ENCODE data around the gene DOCK9. TPM values are rescaled to one million over a fixed set of nuclear protein-coding genes. Genes with fewer than 3 reads are reported as not detected.

DOCK9 gene
- total RNA-seq, 1 experiment from 2014 or later = 30.5 TPM

DNA sequence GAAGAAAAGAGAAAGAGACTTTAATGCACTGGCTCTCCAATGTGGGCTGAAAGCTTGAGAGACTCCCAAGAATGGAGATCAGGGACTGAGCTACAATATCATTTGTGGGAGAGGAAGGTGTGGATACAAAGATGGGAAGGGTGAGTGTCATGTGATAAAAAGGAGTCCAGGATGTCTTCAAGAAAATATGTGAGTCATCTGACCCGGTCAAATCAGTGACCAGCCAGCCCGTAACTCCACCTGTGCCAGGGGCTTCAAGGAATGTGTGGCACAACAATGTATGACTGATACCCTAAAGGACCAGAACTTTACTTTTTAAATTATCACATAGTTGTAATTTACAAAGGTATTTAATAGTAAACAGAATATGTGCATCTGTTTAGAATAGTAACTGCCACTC is 97.2 kb downstream of the DOCK9 start:
- intact Hi-C loops (cut with micrococcal nuclease; ENCODE audit: unreplicated experiment) (no loop called here), in situ Hi-C loops (cut with HindIII; ENCODE audit: low pct_unique_long_range_greater_than_20kb, low sequenced_read_pairs) (no loop called here)
- Histone ChIP-seq H3K4me1 (ENCODE audit: control insufficient read depth, insufficient read depth, low read length) (no peaks in the 10 kb centered on the region), H3K27ac (ENCODE audit: low read length) (no peak overlapping the region), H3K36me3 (ENCODE audit: control insufficient read depth, insufficient read depth, low read length) (no peaks in the 10 kb centered on the region; the same call in 1 of the 2 replicates), H3K9me3 (ENCODE audit: control insufficient read depth, insufficient read depth, low read depth, low read length) (no peaks in the 10 kb centered on the region), H3K4me3 (ENCODE audit: low read depth in 2 of 2, low read length in 2 of 2) (no peak overlapping the region), H3K27me3 (ENCODE audit: control insufficient read depth, insufficient read depth, low read length) (no peaks in the 10 kb centered on the region)
- ATAC-seq (no peak), DNase-seq (ENCODE audit: low read depth, low spot score) (no peak)
- CTCF ChIA-PET = no interaction called here
- no TSS peak for BruUV-seq (replicated peaks)
- POLR2A ChIA-PET = no interaction called here
- no peak for TF ChIP-seq SIN3A (IDR thresholded peaks at IDR 0.05; ENCODE audit: borderline replicate concordance, insufficient read depth, low read depth, low read length)
- TF ChIP-seq, protein P1, sequence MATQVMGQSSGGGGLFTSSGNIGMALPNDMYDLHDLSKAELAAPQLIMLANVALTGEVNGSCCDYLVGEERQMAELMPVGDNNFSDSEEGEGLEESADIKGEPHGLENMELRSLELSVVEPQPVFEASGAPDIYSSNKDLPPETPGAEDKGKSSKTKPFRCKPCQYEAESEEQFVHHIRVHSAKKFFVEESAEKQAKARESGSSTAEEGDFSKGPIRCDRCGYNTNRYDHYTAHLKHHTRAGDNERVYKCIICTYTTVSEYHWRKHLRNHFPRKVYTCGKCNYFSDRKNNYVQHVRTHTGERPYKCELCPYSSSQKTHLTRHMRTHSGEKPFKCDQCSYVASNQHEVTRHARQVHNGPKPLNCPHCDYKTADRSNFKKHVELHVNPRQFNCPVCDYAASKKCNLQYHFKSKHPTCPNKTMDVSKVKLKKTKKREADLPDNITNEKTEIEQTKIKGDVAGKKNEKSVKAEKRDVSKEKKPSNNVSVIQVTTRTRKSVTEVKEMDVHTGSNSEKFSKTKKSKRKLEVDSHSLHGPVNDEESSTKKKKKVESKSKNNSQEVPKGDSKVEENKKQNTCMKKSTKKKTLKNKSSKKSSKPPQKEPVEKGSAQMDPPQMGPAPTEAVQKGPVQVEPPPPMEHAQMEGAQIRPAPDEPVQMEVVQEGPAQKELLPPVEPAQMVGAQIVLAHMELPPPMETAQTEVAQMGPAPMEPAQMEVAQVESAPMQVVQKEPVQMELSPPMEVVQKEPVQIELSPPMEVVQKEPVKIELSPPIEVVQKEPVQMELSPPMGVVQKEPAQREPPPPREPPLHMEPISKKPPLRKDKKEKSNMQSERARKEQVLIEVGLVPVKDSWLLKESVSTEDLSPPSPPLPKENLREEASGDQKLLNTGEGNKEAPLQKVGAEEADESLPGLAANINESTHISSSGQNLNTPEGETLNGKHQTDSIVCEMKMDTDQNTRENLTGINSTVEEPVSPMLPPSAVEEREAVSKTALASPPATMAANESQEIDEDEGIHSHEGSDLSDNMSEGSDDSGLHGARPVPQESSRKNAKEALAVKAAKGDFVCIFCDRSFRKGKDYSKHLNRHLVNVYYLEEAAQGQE (IDR thresholded peaks at IDR 0.05; ENCODE audit: insufficient read depth in 1 of 2, low read depth in 2 of 2, low read length in 1 of 2) = no peak
- TF ChIP-seq, protein P2, sequence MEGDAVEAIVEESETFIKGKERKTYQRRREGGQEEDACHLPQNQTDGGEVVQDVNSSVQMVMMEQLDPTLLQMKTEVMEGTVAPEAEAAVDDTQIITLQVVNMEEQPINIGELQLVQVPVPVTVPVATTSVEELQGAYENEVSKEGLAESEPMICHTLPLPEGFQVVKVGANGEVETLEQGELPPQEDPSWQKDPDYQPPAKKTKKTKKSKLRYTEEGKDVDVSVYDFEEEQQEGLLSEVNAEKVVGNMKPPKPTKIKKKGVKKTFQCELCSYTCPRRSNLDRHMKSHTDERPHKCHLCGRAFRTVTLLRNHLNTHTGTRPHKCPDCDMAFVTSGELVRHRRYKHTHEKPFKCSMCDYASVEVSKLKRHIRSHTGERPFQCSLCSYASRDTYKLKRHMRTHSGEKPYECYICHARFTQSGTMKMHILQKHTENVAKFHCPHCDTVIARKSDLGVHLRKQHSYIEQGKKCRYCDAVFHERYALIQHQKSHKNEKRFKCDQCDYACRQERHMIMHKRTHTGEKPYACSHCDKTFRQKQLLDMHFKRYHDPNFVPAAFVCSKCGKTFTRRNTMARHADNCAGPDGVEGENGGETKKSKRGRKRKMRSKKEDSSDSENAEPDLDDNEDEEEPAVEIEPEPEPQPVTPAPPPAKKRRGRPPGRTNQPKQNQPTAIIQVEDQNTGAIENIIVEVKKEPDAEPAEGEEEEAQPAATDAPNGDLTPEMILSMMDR (IDR thresholded peaks at IDR 0.05) = no peak
- TF ChIP-seq TCF7L2 (IDR thresholded peaks at IDR 0.05; ENCODE audit: low read depth, low read length) = no peak
- no peak for TF ChIP-seq POLR2AphosphoS5 (IDR thresholded peaks at IDR 0.05; ENCODE audit: low read depth, low read length)

DNA sequence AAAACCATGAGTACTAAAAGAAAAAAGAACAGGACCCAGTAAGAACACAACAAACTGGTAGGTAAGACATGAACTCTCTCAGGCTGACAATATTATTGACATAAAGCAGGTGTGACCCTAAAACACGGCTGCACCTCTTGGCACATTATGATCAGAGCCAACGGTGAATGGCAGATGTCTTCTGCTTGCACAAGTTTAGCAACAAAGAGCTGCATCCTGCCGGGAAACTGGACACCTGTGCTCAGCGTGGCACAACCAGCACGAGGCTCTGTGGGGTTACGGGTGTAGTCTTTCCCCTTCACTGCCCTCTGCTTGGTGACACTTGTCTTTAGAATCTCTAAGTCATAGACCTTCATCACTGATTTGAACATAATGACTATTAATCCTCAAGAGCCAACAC is 97.9 kb downstream of the DOCK9 start:
- TF ChIP-seq POLR2AphosphoS5 (IDR thresholded peaks at IDR 0.05; ENCODE audit: low read depth, low read length) (no peak), TCF7L2 (IDR thresholded peaks at IDR 0.05; ENCODE audit: low read depth, low read length) (no peak), SIN3A (IDR thresholded peaks at IDR 0.05; ENCODE audit: borderline replicate concordance, insufficient read depth, low read depth, low read length) (no peak)
- TF ChIP-seq, protein P2 (IDR thresholded peaks at IDR 0.05) = no peak
- TF ChIP-seq, protein P1 (IDR thresholded peaks at IDR 0.05; ENCODE audit: insufficient read depth in 1 of 2, low read depth in 2 of 2, low read length in 1 of 2) = no peak
- no peaks in the 10 kb centered on the region; the same call in 1 of the 2 replicates for H3K36me3 ChIP-seq (ENCODE audit: control insufficient read depth, insufficient read depth, low read length)
- ATAC-seq (no peak), DNase-seq (ENCODE audit: low read depth, low spot score) (no peak)
- no peak overlapping the region for H3K27ac ChIP-seq (ENCODE audit: low read length)
- BruUV-seq (replicated peaks) = no TSS peak
- H3K4me1 ChIP-seq (ENCODE audit: control insufficient read depth, insufficient read depth, low read length) = no peaks in the 10 kb centered on the region
- no peaks in the 10 kb centered on the region for H3K27me3 ChIP-seq (ENCODE audit: control insufficient read depth, insufficient read depth, low read length)
- no peak overlapping the region for H3K4me3 ChIP-seq (ENCODE audit: low read depth in 2 of 2, low read length in 2 of 2)
- POLR2A ChIA-PET = no interaction called here
- intact Hi-C loops (cut with micrococcal nuclease; ENCODE audit: unreplicated experiment) = no loop called here
- H3K9me3 ChIP-seq (ENCODE audit: control insufficient read depth, insufficient read depth, low read depth, low read length) = no peaks in the 10 kb centered on the region
- in situ Hi-C loops (cut with HindIII; ENCODE audit: low pct_unique_long_range_greater_than_20kb, low sequenced_read_pairs) = no loop called here
- CTCF ChIA-PET = no interaction called here

Data from Panc1 (cell line).